Psoas muscle (tissue), 8 donors: Measurements from ENCODE around the gene HS3ST4. TPM values are rescaled to one million over a fixed set of nuclear protein-coding genes. Genes with fewer than 3 reads are reported as not detected.

ENCODE experiments used
- ATAC-seq, 4 donors: fragments of 200-7000 bp; cut with Tn5 transposase; one replicate each; pipeline ENCODE4 v1.9.1; 2020; ENCODE audit warnings: moderate library complexity in 3 of 4, mild to moderate bottlenecking in 2 of 4
- DNase-seq, 2 donors: peaks; one replicate each; pipeline ENCODE4 v3.0.0-alpha.2; 2020
- H3K27ac ChIP-seq: fragments of 200-600 bp; one replicate; pipeline ENCODE4 v1.8.0; 2022
- H3K27me3 ChIP-seq, 3 donors: fragments of 200-600 bp in 1 of 3; one replicate each; pipeline versions ENCODE4 v1.6.1 to v1.8.0; 2013 to 2022; ENCODE audit warnings: low read length in 2 of 3, mild to moderate bottlenecking in 2 of 3, moderate library complexity in 1 of 3; ENCODE audit not compliant: insufficient read depth in 3 of 3
- H3K36me3 ChIP-seq, 2 donors: fragments of 200-600 bp in 1 of 2; one replicate each; pipeline versions ENCODE4 v1.6.1 to v1.8.0; 2013 to 2022; ENCODE audit warnings: low read depth in 1 of 2, mild to moderate bottlenecking in 1 of 2, moderate library complexity in 1 of 2; ENCODE audit not compliant: insufficient read depth in 1 of 2
- H3K4me1 ChIP-seq: fragments of 200-600 bp; one replicate; pipeline ENCODE4 v1.8.0; 2022
- H3K4me3 ChIP-seq: fragments of 200-600 bp; one replicate; pipeline ENCODE4 v1.8.0; 2022; ENCODE audit warnings: mild to moderate bottlenecking
- H3K9me3 ChIP-seq: fragments of 200-600 bp; one replicate; pipeline ENCODE4 v1.8.0; 2022
- WGBS, 3 donors: extraction: QIAGEN DNeasy Blood & Tissue Kit; methylation state at CpG; one replicate each; pipeline versions ENCODE4 v1.1.6 to v1.1.7; 2013; 5-methylcytosine and 5-hydroxymethylcytosine counted together
- intact Hi-C, 2 donors: fragments of 100-400 bp; cut with DNase I; formaldehyde crosslinking; loops; one replicate each; pipeline versions ENCODE4 v1.11.0 to v1.14.2; 2022
- polyA plus RNA-seq, 3 donors: library from polyadenylated mRNA; stranded (reverse); fragments of 200-250 nt; gene quantifications; one replicate each; pipeline ENCODE4 v1.2.3, GENCODE V29; 2013
- total RNA-seq, 4 donors: library from RNA; stranded (reverse); fragmentation: NEBNext Ultra II Directional in 2 of 4; extraction: Animal tissue kit (Norgen Biotek cat#: 25700) in 2 of 4; gene quantifications; one replicate each; pipeline versions ENCODE4 v1.2.1 to v1.2.4, GENCODE V29; 2021 to 2023
- TF ChIP-seq, protein P1 (sequence below): fragments of 200-600 bp; IDR thresholded peaks from one replicate; pipeline ENCODE4 v1.8.0; 2022; ENCODE audit warnings: antibody characterized with exemption
- donor health status: healthy with polysubstance abuse.
- donor health status: DM: no; HTN: no; CAD: no; lungs with moderate emphysema.
- donor health status: Bipolar disorder and iron deficiency.
- donor health status: healthy.
- donor health status: DM: yes; HTN: yes; CAD: no.
- donor health status: DM: no; HTN: no; CAD: no.
- donor health status: DM: no; HTN: no; CAD: no.
- donor health status: DM: yes; HTN: yes; CAD: no.

The HS3ST4 gene
- total and polyA plus RNA-seq, 7 donors, result 0.01 TPM; not detected in 6

GRCh38 chr16:25855063-25855462, 163.3 kb downstream of the HS3ST4 start:
- Histone ChIP-seq H3K4me1 (no peaks in the 10 kb centered on the region), H3K9me3 (no peaks in the 10 kb centered on the region), H3K36me3 (no peaks in the 10 kb centered on the region), H3K27me3 (no peaks in the 10 kb centered on the region), H3K4me3 (no peak overlapping the region), H3K27ac (no peak overlapping the region)
- intact Hi-C loops, result no loop called here
- TF ChIP-seq, protein P1, sequence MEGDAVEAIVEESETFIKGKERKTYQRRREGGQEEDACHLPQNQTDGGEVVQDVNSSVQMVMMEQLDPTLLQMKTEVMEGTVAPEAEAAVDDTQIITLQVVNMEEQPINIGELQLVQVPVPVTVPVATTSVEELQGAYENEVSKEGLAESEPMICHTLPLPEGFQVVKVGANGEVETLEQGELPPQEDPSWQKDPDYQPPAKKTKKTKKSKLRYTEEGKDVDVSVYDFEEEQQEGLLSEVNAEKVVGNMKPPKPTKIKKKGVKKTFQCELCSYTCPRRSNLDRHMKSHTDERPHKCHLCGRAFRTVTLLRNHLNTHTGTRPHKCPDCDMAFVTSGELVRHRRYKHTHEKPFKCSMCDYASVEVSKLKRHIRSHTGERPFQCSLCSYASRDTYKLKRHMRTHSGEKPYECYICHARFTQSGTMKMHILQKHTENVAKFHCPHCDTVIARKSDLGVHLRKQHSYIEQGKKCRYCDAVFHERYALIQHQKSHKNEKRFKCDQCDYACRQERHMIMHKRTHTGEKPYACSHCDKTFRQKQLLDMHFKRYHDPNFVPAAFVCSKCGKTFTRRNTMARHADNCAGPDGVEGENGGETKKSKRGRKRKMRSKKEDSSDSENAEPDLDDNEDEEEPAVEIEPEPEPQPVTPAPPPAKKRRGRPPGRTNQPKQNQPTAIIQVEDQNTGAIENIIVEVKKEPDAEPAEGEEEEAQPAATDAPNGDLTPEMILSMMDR, result no peak
- DNase-seq (no peak), ATAC-seq (no peak)
- 8 to 15% (median 11%) methylated on average over 1 of the region's 1 CpG for WGBS, 3 donors

- Histone ChIP-seq H3K4me1 (no peaks in the 10 kb centered on the region), H3K4me3 (no peak overlapping the region), H3K27ac (no peak overlapping the region), H3K36me3 (no peaks in the 10 kb centered on the region), H3K9me3 (no peaks in the 10 kb centered on the region), H3K27me3 (no peaks in the 10 kb centered on the region)
- WGBS, 3 donors, result 13 to 31% (median 23%) methylated on average over 2 of the region's 2 CpGs
- ATAC-seq (no peak), DNase-seq (no peak)
- intact Hi-C loops, result no loop called here
- TF ChIP-seq, protein P1, result no peak
Observed at GRCh38 chr16:25855818-25856217, 164.1 kb downstream of the HS3ST4 start.

DNA sequence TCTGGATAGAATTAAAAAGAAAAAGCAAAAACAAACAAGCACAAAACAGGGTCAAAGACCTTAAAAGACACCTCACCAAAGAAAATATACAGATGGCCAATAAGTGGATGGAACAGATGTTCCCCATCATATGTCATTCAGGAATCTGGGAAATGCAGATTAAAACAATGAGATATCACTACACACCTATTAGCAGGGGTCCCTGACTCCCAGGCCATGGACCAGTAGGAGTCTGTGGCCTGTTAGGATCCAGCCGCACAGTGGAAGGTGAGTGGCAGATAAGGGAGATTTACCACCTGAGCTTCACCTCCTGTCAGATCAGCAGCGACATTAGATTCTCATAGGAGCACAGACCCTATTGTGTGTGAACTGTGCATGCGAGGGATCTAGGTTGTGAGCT, 167.9 kb downstream of the HS3ST4 start:
- H3K4me3 ChIP-seq, result no peak overlapping the region
- no peak for ATAC-seq
- no peaks in the 10 kb centered on the region for H3K36me3 ChIP-seq
- TF ChIP-seq, protein P1, result no peak
- no peak overlapping the region for H3K27ac ChIP-seq
- no peaks in the 10 kb centered on the region for H3K9me3 ChIP-seq
- no peaks in the 10 kb centered on the region for H3K27me3 ChIP-seq
- no peaks in the 10 kb centered on the region for H3K4me1 ChIP-seq
- 90 to 96% (median 92%) methylated on average over 3 of the region's 3 CpGs for WGBS, 3 donors
- intact Hi-C loops, result no loop called here
- DNase-seq, result no peak

GRCh38 chr16:25867041-25867440, 175.3 kb downstream of the HS3ST4 start:
- Histone ChIP-seq H3K36me3 (no peaks in the 10 kb centered on the region), H3K9me3 (peaks cover 3% of the 10 kb centered on the region), H3K27me3 (no peaks in the 10 kb centered on the region), H3K4me1 (no peaks in the 10 kb centered on the region), H3K4me3 (no peak overlapping the region), H3K27ac (no peak overlapping the region)
- intact Hi-C loops, result no loop called here
- TF ChIP-seq, protein P1, result no peak
- no peak for ATAC-seq
- 75 to 81% (median 77%) methylated on average over 2 of the region's 2 CpGs for WGBS, 3 donors
- no peak for DNase-seq

DNA sequence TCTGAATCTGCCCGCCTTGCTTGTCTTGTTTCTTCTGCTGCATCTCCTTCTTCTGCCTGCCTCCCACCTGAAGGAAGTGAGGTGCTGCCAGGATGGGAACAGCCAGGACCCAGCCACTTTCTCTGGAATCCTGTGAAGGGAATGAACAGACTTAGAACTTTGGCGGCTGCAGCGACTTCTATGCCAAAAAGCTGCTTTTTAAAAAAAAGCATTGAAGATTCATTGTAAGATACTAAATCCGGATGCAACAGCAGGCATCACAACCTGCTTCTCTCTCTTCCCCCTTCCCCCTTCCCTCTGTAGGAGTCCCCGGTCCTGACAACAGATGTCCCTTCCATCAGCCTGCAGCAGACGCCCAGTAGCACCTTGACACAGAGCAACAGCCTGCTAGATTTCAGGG, 176.3 kb downstream of the HS3ST4 start:
- Histone ChIP-seq H3K4me3 (no peak overlapping the region), H3K36me3 (no peaks in the 10 kb centered on the region), H3K27me3 (no peaks in the 10 kb centered on the region), H3K4me1 (no peaks in the 10 kb centered on the region), H3K27ac (no peak overlapping the region), H3K9me3 (peaks cover 3% of the 10 kb centered on the region)
- intact Hi-C loops, result no loop called here
- 29 to 39% (median 35%) methylated on average over 6 of the region's 6 CpGs for WGBS, 3 donors
- ATAC-seq (no peak), DNase-seq (no peak)
- TF ChIP-seq, protein P1, result no peak
